ENCODE results near the gene PTPRG. TPM values are rescaled to one million over a fixed set of nuclear protein-coding genes. Genes with fewer than 3 reads are reported as not detected.

The PTPRG gene
- total RNA-seq, 2 donors from 2014 or later: 76.5 to 108 TPM

DNA sequence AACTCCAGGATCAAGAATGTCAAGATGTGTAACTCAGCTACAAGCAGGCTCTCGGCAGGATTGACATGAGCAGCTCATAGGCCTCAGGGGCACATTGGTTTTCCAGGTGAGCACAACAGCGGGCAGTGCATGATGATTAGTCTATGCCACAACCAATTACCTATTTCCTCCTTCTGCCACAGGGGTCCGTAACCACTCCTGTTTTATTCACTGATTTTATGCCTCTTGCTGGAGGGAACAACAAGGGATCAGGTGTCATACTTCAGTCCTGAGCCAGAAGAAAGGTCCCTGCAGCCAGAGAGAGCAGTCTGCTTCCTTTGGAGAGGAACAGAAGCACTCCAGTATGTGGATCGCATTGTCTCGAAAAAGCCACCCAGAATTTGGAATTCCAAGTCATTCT, 35.1 kb upstream of the PTPRG start:
- H3K36me3 ChIP-seq (ENCODE audit: control insufficient read depth, insufficient read depth, low read length): no peaks in the 10 kb centered on the region
- no peaks in the 10 kb centered on the region for H3K9me3 Mint-ChIP-seq
- H3K36me3 Mint-ChIP-seq (ENCODE audit: low read depth): no peaks in the 10 kb centered on the region
- no peaks in the 10 kb centered on the region for H3K27me3 ChIP-seq (ENCODE audit: control insufficient read depth, insufficient read depth, low read length, poor library complexity, severe bottlenecking)
- H3K4me3 ChIP-seq (ENCODE audit: low read length): no peak overlapping the region
- no peaks in the 10 kb centered on the region for H3K4me1 ChIP-seq (ENCODE audit: control insufficient read depth, insufficient read depth, low read length)
- no peak overlapping the region for H3K4me3 Mint-ChIP-seq
- no peak for DNase-seq
- no peak overlapping the region for H3K9ac ChIP-seq (ENCODE audit: extremely low read depth, low read length, poor library complexity, severe bottlenecking)
- TF ChIP-seq, protein P1, sequence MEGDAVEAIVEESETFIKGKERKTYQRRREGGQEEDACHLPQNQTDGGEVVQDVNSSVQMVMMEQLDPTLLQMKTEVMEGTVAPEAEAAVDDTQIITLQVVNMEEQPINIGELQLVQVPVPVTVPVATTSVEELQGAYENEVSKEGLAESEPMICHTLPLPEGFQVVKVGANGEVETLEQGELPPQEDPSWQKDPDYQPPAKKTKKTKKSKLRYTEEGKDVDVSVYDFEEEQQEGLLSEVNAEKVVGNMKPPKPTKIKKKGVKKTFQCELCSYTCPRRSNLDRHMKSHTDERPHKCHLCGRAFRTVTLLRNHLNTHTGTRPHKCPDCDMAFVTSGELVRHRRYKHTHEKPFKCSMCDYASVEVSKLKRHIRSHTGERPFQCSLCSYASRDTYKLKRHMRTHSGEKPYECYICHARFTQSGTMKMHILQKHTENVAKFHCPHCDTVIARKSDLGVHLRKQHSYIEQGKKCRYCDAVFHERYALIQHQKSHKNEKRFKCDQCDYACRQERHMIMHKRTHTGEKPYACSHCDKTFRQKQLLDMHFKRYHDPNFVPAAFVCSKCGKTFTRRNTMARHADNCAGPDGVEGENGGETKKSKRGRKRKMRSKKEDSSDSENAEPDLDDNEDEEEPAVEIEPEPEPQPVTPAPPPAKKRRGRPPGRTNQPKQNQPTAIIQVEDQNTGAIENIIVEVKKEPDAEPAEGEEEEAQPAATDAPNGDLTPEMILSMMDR (conservative IDR thresholded peaks at IDR 0.05): no peak
- no peaks in the 10 kb centered on the region for H3K9me3 ChIP-seq (ENCODE audit: control insufficient read depth, low read length)
- H3K4me1 Mint-ChIP-seq: peaks cover 23% of the 10 kb centered on the region
- H3K27ac ChIP-seq (ENCODE audit: low read depth, low read length): no peak overlapping the region
- WGBS, 2 experiments (ENCODE audit: insufficient coverage in 1 of 2, insufficient read length in 1 of 2): 89 to 94% methylated on average over 5 of the region's 5 CpGs
- no peak overlapping the region for H3K27ac Mint-ChIP-seq
- H3K27me3 Mint-ChIP-seq (ENCODE audit: insufficient read depth): peaks cover 5% of the 10 kb centered on the region

DNA sequence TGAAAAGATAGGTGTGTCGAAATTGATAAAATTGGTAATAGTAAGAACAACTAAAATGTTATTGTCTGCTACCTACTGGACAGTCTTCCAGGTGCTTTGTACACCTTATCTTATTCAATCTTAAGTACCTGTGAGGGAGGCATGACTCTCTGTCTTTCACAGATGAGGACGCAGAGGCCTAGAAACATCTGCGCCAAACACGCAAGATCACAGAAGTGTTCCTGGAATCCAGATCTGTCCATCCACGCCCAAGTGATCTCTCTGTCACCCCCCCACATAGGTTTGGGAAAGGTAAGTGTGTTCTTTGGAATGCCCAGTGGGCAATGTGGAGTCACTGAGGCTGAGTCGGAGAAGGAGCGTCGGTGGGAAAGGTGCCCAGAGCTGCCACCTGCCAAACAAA, 34.4 kb upstream of the PTPRG start:
- DNase-seq: no peak
- no peaks in the 10 kb centered on the region for H3K36me3 Mint-ChIP-seq (ENCODE audit: low read depth)
- TF ChIP-seq, protein P1 (conservative IDR thresholded peaks at IDR 0.05): no peak
- H3K4me3 Mint-ChIP-seq: no peak overlapping the region
- Histone ChIP-seq H3K4me3 (ENCODE audit: low read length) (no peak overlapping the region), H3K9ac (ENCODE audit: extremely low read depth, low read length, poor library complexity, severe bottlenecking) (no peak overlapping the region), H3K27ac (ENCODE audit: low read depth, low read length) (no peak overlapping the region), H3K27me3 (ENCODE audit: control insufficient read depth, insufficient read depth, low read length, poor library complexity, severe bottlenecking) (no peaks in the 10 kb centered on the region), H3K9me3 (ENCODE audit: control insufficient read depth, low read length) (no peaks in the 10 kb centered on the region), H3K36me3 (ENCODE audit: control insufficient read depth, insufficient read depth, low read length) (no peaks in the 10 kb centered on the region), H3K4me1 (ENCODE audit: control insufficient read depth, insufficient read depth, low read length) (no peaks in the 10 kb centered on the region)
- H3K27ac Mint-ChIP-seq: no peak overlapping the region
- peaks cover 5% of the 10 kb centered on the region for H3K27me3 Mint-ChIP-seq (ENCODE audit: insufficient read depth)
- H3K4me1 Mint-ChIP-seq: peaks cover 28% of the 10 kb centered on the region
- 95 to 100% methylated on average over 3 to 8 of the region's 8 CpGs for WGBS, 2 experiments (ENCODE audit: insufficient coverage in 1 of 2, insufficient read length in 1 of 2)
- no peaks in the 10 kb centered on the region for H3K9me3 Mint-ChIP-seq

DNA sequence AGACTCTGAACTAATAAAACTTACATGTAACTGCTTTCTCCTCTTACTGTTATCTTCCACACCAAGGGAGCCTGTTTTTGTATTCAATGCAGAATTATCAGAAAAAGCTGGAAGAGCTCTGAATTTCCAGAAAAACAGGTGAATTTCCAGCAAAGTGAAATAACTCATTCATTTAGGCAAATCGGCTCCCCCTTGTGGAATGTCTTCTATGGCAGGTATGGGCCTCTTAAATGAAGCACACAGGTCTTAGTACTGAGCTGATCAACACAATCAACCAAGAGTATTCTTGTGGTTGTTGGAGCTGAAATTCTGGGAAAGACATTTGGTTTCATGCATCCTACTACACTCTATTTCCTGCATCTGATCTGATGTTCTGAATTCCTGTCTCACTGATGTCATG, 31.0 kb upstream of the PTPRG start:
- Histone ChIP-seq H3K27me3 (ENCODE audit: control insufficient read depth, insufficient read depth, low read length, poor library complexity, severe bottlenecking) (no peaks in the 10 kb centered on the region), H3K36me3 (ENCODE audit: control insufficient read depth, insufficient read depth, low read length) (no peaks in the 10 kb centered on the region), H3K27ac (ENCODE audit: low read depth, low read length) (no peak overlapping the region), H3K9ac (ENCODE audit: extremely low read depth, low read length, poor library complexity, severe bottlenecking) (no peak overlapping the region), H3K9me3 (ENCODE audit: control insufficient read depth, low read length) (no peaks in the 10 kb centered on the region), H3K4me1 (ENCODE audit: control insufficient read depth, insufficient read depth, low read length) (no peaks in the 10 kb centered on the region), H3K4me3 (ENCODE audit: low read length) (no peak overlapping the region)
- peak; percentile 70 for DNase-seq
- TF ChIP-seq, protein P1 (conservative IDR thresholded peaks at IDR 0.05): peak; percentile 83
- Mint-ChIP-seq H3K4me1 (peaks cover 42% of the 10 kb centered on the region), H3K36me3 (ENCODE audit: low read depth) (no peaks in the 10 kb centered on the region), H3K4me3 (no peak overlapping the region), H3K9me3 (no peaks in the 10 kb centered on the region), H3K27ac (no peak overlapping the region), H3K27me3 (ENCODE audit: insufficient read depth) (peaks cover 5% of the 10 kb centered on the region)
- 0 to 4% methylated on average over 1 of the region's 1 CpG for WGBS, 2 experiments (ENCODE audit: insufficient coverage in 1 of 2, insufficient read length in 1 of 2)
